SKM-1 (cell line): ENCODE results near the gene AP2B1.
"Not testable (repeated sequence)": the region's sequence is repeated elsewhere in the genome, so short reads cannot be mapped to it uniquely, and the experiment has no call there.

Source experiments
- DNase-seq: peaks from one replicate; lab custom pipeline; 2025; ENCODE audit not compliant: unreplicated experiment; lab: John Stamatoyannopoulos, UW

The AP2B1 gene

DNA sequence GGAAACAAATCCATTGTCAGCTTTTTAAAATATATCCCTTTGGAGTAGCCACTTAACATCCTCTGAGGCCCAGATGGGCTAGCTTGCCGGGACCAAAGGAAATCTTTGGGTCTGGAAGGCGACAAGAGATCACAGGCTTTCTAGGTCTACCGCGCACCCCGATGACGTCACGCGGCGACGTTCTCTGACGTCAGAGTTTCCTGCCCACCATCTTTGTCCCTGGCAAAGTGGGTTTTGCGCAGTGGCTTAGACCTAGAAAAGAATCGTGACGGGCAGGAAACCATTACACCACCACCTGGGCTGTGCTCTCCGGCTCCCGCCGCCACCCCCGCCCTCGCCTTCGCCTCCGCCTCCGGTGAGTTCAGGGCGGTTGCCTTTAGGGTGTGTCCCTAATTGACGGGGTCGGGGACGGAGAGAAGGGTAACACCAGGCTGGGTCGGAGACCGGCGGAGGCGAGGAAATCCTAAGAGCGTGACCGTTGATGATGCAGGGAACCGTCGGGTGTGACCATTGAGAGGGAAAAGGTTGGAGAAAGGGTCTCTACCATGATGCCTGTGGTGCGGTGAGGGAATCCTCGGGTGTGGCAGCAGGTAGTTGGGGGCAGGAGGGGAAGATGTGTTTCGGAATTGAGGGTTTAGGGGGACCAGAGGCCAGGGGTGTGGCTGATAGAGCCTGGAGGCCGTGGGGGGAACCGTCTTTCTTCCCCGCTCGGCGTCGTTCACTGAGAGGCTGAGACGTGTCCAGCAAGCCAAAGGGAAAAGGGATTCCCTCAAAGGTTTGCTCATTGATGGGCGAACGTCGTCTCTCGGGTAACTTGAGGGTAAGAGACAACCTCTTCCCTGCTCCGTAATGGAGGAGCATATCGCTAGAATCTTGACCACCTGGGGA is at the start of gene AP2B1:
AP2B1 (plus strand) TSS at position 249 of the 888 bp plus-strand sequence. CDS start 6,709 bp downstream, outside the sequence.
- peak; percentile 87 for DNase-seq

DNA sequence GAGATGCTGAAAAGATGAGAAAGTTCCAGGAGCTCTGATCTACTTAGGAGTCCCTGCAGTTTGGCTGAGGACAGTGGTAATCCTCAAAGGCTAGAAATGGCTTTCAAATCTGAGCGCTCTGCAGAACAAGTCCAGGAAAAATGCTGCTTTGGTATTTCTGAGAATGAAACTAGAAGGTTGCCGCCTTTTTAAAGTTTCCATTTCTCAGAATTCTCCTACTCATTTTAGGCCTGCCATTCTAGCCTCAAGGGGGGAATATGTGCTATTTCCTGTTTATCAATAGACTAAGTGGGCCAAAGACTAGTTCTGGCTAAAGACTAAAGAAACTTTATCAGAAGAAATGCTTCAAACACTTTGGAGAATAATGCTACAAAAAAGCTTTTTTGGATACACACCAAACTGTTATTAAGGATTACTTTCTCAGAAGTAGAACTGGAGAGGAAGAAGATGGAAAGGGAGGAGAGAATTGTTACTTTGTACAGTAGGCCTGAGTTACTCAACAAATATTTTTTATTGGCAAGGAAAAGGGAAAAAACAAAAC is 49.5 kb upstream of the AP2B1 start, which contains the start of gene SLFN12L:
SLFN12L (minus strand) TSS at position 78 of the 541 bp plus-strand sequence. CDS start 15,314 bp downstream, outside the sequence.
- DNase-seq: no peak

DNA sequence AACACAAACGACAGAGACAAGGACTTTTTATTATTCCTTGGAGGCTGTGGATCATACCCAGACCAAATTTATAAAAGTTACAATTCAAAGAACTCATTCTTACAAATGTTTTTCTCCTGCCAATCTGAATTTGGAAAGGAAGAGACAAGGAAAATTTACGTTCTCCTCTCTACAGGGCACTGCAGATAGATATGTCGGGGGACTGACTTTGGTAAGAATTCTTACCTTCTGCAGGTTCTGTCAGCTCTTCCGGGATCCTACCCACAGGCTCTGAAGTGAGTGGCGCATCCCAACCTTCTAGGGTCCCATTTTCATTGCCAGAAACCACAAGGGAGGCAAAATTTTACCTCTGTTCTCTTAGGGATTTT is 47.5 kb upstream of the AP2B1 start:
- no peak for DNase-seq

DNA sequence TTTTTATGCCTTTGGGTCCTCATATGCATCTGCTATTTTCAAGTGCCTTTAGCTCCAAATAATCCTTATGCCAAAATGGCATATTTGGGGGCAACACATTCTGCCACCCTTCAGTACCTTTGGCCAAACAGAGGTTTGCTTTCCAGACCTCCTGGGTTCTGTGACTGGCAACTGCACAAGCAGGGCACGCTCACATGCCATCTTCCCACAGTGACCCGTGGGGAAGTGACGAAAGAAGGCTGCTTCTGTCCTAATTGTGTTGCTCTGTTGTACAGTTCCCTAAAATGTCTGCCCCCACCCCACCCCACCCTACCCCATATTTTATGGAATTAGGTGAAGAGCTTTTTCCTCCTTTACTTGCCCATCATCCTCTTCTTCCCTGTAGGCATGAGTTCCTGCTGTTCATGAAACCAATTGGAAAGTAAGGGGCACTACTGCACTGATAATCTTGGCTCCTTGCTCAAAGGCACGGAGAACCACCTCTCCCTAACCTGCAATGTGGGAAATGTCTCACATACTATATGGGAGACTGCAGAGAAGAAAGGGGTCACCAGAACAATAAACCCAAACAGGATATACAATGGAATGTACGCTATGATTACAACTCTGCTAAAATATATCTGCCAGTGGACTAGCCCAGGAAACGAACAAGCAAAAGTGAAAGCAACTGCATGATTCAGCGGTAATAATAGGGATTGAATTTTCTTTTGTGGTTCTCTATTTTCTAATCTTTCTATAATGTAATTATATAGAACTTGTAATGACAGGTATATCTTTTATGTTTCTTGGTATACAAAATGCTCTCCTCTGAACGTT is 46.3 kb upstream of the AP2B1 start:
- DNase-seq: no peak

DNA sequence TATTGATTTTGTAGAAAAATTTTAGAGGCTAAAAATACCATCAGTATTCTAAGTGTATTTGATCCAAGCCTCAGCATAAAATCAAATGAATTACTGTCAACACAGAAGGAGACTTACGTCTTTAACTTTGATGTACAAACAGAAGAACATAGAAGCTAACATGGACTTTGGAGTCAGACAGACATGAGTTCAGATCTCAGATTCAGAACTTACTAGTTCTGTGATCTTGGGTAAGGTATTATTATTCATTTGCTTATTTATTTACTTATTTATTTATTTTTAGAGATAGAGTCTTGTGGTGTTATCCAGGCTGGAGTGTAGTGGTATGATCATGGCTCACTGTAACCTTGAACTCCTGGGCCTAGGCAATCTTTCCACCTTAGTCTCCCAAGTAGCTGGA is 45.7 kb upstream of the AP2B1 start:
- DNase-seq: no peak

DNA sequence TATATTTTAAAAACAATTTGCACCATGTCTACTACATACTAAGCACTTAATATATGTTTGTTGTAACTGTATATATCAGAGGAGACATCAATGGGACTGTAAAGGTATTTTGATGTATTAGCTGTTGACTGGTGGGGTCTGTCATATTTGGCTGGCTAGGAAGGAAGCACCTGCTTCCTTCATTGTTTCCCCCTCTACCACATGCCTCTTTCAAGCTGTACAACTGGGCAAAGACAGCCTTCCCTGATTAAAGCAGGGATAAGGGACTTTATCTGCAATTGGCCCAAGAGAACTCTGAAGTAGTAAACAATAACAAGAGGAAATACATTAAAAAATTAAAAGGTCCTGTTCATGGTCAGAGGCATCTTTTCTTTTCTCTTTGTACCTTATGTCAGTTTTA is 44.1 kb upstream of the AP2B1 start:
- no peak for DNase-seq

DNA sequence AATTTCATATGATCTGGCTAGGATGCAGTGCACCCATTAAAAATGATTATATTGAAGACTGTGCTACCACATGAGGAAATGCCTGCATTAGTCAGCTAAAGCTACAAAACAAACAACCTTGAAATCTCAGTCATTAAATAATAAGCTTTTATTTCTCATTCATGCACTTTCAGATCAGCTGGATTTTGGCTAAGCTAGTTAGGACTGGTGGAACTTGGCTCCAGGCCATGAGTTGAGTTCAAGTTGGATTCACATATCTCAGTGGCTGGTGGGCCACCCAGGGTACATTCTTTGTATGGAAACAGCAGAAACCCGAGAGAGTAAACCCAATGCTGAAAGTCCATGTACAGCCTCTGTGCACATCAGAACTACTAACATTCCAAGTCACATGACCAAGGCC is 43.3 kb upstream of the AP2B1 start:
- no peak for DNase-seq

DNA sequence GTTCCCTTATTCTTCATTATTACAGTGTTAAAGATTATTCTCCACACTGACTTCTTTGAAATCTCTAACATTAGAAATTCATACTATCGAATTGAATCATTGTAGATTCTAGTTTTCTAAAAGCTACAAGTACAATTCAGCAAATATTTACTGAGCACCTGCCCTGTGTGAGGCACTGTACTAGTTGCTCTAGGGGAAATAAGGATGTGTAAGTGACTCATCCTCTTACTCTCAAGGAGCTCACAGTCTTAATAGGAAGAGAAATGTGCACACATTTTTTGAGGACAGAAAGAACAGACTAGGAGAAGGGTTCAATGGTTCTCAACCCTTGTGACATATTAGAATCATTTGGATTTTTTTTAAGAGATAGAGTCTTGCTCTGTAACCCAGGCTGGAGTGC is 42.0 kb upstream of the AP2B1 start:
- DNase-seq: no peak

DNA sequence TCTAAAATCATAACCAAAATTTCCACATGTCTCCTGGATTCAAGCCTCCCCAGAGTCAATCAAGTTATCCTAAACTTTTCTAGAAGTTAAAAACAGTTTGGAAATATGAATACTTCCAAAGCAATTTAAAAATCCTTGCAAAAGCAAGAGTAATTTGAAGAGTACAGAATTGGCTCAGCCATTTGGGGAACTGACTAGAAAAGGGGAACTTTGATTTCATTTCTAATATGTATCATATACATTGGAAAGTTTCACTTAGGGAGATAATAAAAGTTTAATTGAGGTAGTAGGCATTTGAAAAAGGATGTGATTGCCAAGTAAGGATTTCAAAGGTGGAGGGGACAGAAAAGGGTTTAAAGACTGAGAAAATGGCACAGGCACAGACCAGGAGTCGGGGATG is 40.6 kb upstream of the AP2B1 start:
- no peak for DNase-seq

DNA sequence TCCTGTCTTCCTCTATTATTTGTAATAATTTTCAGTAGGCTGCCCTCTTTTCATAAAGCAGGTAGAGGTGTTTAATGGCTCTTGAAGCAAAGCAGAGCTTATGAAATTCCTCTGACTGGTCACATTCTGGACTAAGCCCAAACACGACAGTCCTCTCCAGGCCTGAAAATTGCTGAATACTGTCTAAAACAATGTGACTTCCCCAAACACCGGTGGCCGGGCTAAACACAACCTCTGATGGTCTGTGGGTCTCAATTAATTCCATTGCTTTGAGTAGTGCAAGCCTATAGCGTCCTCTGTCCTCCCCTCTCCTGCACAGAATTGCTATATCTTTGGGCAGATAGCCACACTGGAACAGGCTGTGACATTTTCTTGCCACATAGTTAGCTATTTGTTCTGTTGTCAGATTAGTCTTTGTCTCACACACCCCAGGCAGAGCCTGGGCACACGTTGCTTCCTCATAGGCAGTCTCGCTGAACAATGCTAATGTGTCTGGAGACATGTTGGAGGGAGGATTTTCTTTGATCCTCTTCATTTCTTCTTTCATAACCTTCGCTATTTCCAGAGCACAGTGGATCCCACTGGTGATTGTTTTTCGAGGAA is 38.8 kb upstream of the AP2B1 start:
- DNase-seq: no peak

DNA sequence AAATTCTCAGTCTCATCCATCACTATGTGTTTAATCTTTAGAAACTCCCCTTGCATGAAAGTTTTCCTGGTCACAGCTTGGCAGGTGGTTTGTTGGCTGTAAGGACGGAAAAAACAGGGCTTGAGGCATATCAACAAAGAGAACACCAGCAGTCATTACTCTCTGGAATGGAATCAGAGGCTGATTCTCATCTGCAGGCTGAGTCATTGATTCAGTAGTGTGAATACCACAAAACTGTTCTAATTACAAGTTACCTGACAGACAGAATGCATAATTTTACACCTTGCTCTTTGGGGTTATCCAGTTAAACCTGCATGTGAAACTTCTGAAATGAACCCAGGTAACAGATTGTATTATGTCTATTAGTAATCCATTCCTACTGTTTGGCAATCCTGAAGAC is 38.1 kb upstream of the AP2B1 start:
- DNase-seq: no peak

DNA sequence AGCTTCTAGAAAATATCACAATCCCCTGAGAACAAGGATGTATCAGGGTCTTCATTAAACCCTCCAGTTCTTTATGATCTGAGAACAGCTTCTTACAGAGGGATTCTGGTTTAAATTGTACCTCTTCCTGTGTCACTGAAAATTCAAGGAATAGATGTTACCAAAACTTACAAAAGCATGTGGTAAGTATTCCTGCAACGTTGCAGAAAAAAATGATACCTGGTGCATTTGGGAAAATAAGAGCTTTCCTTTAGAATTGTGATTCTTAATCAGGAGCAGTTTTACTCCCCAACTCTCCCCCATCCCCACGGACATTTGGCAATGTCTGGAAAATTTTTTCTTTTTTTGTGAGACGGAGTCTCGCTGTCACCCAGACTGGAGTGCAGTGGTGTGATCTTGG is 33.8 kb upstream of the AP2B1 start:
- DNase-seq: no peak

DNA sequence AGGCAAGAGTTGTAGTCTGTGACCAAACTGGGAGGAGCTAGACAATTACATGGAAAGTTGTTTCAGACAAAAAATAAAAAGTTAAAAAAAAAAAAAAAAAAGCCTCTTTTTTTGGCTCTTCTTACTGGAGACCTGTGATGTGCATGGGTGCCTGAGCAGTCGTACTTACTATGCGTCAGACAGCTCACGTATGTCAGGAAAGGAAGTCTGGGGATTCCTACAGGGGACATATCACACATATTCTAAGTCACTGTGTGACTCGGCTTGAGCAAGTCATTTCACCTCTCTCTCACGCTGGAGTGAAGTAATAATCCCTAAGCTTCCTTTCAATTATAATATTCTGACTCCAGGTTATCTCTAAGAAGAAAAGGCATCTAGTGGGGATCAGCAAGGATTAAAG is 32.5 kb upstream of the AP2B1 start:
- DNase-seq: no peak

DNA sequence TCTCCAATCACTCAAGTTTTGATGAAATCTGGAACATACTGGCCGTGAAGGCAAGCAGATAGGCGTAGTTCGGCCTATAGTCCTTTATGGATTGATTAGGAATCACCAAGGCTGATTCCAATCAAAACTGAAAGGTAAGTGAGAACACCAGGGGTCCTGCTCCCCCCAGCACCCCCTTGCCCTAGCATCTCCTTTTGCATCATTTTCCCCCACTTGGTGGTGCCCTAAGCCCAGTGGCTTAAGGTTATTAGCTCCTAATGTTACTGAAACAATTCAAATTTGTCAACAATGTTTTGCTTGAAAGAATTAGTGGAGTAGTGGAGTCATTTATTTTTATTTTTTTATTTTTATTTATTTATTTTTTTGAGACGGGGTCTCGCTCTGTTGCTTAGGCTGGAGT is 31.4 kb upstream of the AP2B1 start:
- DNase-seq: no peak

DNA sequence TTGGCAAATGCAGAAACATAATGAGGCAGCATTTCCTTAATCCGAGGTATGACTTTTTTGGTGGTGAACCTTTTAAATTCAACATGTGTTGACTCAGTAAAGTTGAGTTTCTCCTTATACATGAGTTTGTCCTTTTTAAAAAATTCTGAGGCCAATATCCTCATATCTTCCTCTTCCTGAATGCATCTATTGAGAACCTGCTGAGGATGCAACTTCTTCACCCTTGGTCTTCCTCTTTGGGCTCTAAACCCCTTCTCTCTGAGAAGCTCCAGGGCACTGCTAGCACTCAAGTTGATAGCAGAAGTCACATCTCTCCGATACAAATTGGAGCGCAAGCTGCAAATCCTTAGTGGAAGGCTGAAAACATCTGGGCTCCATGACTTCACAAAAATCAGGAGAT is 29.8 kb upstream of the AP2B1 start:
- DNase-seq: no peak

DNA sequence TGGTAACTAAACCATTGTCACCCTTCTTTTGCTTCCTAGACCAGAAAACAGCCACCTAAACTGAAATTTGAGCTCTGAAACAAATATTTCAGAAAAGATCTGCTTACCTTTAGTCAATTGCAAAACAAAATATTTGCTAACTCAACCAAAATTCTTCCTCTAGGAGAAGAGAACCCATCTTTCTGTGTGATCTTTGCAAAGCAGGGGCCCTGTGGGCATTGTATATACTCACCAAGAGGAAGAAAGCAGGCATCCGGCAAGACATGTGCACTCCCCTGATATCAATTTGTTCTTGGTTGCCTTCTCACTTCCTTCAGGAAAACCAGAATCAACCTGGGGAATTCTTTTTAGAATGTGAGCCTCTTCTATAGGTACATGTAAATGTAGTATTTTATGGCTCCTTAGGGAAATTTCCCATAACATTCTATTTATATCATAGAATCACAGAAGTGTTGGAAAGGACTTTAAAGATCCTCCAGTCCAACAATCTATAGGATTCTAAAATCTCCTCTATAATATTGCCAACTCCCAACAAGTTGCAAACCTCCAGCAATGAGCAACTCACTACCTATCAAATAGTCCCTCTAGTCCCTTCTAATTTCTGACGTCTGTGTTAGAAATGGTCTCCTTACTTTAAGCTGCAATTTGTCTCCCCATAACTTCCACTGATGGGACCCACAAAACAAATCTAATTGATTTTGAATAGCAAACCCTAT is 27.5 kb upstream of the AP2B1 start:
- DNase-seq: no peak

DNA sequence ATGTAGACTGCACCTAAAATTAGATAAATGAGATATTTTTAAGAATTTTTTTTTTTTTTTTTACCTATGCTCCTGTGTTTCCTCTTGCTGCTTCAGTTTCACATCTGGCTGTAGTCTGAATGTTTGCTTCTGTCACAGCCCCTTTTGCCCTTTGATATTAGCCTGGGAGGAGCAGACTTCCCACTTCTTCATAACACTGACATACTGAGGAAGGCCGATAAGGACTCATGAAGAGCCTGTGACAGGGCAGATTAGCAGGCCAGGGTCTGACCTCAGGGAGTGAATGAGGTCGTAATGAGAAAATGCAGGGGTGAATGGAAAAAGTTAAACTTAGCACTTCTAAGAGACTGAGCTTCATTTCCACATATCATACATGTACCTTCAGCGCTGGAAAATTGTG is 26.4 kb upstream of the AP2B1 start, which contains the start of gene SLFN14:
SLFN14 (minus strand) TSS at position 117 of the 400 bp plus-strand sequence. CDS start 2,757 bp downstream, outside the sequence.
- DNase-seq: no peak

DNA sequence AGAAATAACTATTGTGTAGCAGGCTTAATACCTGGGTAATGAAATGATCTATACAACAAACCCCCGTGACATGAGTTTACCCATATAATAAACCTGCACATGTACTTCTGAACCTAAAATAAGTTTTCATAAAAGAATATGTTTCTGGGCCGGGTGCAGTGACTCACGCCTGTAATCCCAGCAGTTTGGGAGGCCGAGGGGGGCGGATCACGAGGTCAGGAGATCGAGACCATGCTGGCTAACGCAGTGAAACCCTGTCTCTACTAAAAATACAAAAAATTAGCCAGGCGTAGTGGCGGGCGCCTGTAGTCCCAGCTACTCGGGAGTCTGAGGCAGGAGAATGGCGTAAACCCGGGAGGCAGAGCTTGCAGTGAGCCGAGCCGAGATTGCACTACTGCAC is 23.9 kb upstream of the AP2B1 start:
- DNase-seq: not testable (repeated sequence)

DNA sequence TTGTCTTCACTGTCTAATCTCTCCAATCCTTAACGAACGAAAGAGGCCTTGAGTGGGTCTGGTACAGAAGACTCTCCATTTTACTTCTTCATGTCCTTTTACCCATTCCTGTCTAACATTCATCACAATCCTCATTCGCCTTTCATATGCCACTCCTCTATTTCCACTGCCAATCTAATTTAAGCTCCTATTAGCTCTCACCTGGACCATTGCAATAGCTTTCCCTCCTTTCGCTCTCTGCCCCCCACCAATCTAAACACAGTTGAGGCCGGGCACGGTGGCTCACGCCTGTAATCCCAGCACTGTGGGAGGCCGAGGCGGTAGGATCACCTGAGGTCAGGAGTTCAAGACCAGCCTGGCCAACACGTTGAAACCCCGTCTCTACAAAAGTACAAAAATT is 20.2 kb upstream of the AP2B1 start:
- no peak for DNase-seq

DNA sequence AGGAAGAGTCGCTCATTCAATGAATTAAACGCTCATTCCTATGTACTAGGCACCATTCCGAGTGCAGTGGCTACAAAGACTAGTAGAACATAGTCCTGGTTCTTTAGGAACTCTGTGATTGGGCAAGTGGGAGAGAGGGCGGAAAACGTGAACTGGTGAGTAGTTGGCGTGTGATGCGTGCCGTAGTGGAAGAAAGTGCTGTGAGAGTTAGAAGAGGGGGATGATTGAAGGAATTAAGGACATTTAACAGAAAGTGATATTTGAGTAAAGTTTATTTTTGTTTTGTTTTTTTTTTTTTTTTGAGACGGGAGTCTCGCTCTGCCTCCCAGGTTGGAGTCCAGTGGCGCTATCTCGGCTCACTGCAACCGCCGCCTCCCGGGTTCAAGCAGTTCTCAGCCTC is 18.6 kb upstream of the AP2B1 start:
- DNase-seq: no peak

DNA sequence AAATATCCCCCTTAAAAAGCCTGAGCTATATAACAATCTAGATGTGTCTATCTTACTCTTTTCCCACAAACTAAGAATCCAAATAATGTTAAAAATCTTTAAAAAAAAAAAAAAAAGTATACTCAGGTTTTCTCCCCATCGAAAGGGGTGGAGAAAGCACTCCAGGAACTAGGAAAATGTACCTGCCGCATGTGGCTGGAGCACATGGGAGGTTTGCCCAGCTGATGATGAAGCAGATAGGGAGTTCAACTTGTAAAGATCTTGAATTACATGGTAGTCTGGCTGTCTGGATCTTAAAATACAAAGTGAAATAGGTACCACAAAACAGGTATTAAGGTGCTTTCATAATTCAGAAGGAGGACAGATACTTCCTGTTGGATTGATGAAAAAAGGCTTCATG is 17.7 kb upstream of the AP2B1 start:
- DNase-seq: no peak
